ENCODE measurements around the gene TEAD1.
"Not testable (repeated sequence)": the region's sequence is repeated elsewhere in the genome, so short reads cannot be mapped to it uniquely, and the experiment has no call there.

The TEAD1 gene

GRCh38 chr11:12864316-12865156 lies 190.3 kb downstream of the TEAD1 start:
- DNase-seq (ENCODE audit: low spot score), result peak; percentile 28

- DNase-seq (ENCODE audit: low spot score), result no peak
Observed at GRCh38 chr11:12865863-12866595, 191.8 kb downstream of the TEAD1 start.

- no peak for DNase-seq (ENCODE audit: low spot score)
Observed at GRCh38 chr11:12867531-12867930, 193.3 kb downstream of the TEAD1 start.

GRCh38 chr11:12868315-12869073 lies 194.3 kb downstream of the TEAD1 start:
- no peak for DNase-seq (ENCODE audit: low spot score)

- no peak for DNase-seq (ENCODE audit: low spot score)
Observed at GRCh38 chr11:12871241-12871640, 197.0 kb downstream of the TEAD1 start.

GRCh38 chr11:12871788-12872321 lies 197.6 kb downstream of the TEAD1 start:
- no peak for DNase-seq (ENCODE audit: low spot score)

- DNase-seq (ENCODE audit: low spot score), result no peak
Observed at GRCh38 chr11:12876340-12876739, 202.1 kb downstream of the TEAD1 start.

- DNase-seq (ENCODE audit: low spot score), result no peak
Observed at GRCh38 chr11:12876988-12877387, 202.8 kb downstream of the TEAD1 start.

GRCh38 chr11:12877508-12877907 lies 203.3 kb downstream of the TEAD1 start:
- not testable (repeated sequence) for DNase-seq (ENCODE audit: low spot score)

GRCh38 chr11:12880327-12880726 lies 206.1 kb downstream of the TEAD1 start:
- no peak for DNase-seq (ENCODE audit: low spot score)

- no peak for DNase-seq (ENCODE audit: low spot score)
Observed at GRCh38 chr11:12882670-12883069, 208.4 kb downstream of the TEAD1 start.

- no peak for DNase-seq (ENCODE audit: low spot score)
Observed at GRCh38 chr11:12884751-12885318, 210.6 kb downstream of the TEAD1 start.

- DNase-seq (ENCODE audit: low spot score), result no peak
Observed at GRCh38 chr11:12885717-12886239, 211.6 kb downstream of the TEAD1 start.

GRCh38 chr11:12886508-12886907 lies 212.3 kb downstream of the TEAD1 start:
- DNase-seq (ENCODE audit: low spot score), result no peak

- DNase-seq (ENCODE audit: low spot score), result peak; percentile 77
Observed at GRCh38 chr11:12888525-12889158, 214.4 kb downstream of the TEAD1 start.

- no peak for DNase-seq (ENCODE audit: low spot score)
Observed at GRCh38 chr11:12889243-12889642, 215.0 kb downstream of the TEAD1 start.

GRCh38 chr11:12890476-12890875 lies 216.3 kb downstream of the TEAD1 start:
- DNase-seq (ENCODE audit: low spot score), result no peak

GRCh38 chr11:12893787-12894672 lies 219.8 kb downstream of the TEAD1 start:
- peak; percentile 63 for DNase-seq (ENCODE audit: low spot score)

GRCh38 chr11:12897390-12897789 lies 223.2 kb downstream of the TEAD1 start:
- no peak for DNase-seq (ENCODE audit: low spot score)

- no peak for DNase-seq (ENCODE audit: low spot score)
Observed at GRCh38 chr11:12897867-12898266, 223.6 kb downstream of the TEAD1 start.

All from NAMALWA (cell line).